ENCODE measurements around the gene LIX1.
"Not testable (repeated sequence)": the region's sequence is repeated elsewhere in the genome, so short reads cannot be mapped to it uniquely, and the experiment has no call there.

LIX1 gene

GRCh38 chr5:97089149-97089801, 53.1 kb downstream of the LIX1 start:
- in situ Hi-C loops (cut with MboI; ENCODE audit: low sequenced_read_pairs, unreplicated experiment) = no loop called here
- TF ChIP-seq CTCF (IDR thresholded peaks at IDR 0.05; ENCODE audit: borderline replicate concordance, control extremely low read depth, extremely low read depth, insufficient read depth, missing control alignments) = no peak
- DNase-seq (ENCODE audit: low spot score) = no peak

GRCh38 chr5:97088774-97089148, 53.6 kb downstream of the LIX1 start:
- in situ Hi-C loops (cut with MboI; ENCODE audit: low sequenced_read_pairs, unreplicated experiment) = no loop called here
- TF ChIP-seq CTCF (IDR thresholded peaks at IDR 0.05; ENCODE audit: borderline replicate concordance, control extremely low read depth, extremely low read depth, insufficient read depth, missing control alignments) = no peak
- DNase-seq (ENCODE audit: low spot score) = no peak

- in situ Hi-C loops (cut with MboI; ENCODE audit: low sequenced_read_pairs, unreplicated experiment) = no loop called here
- no peak for TF ChIP-seq CTCF (IDR thresholded peaks at IDR 0.05; ENCODE audit: borderline replicate concordance, control extremely low read depth, extremely low read depth, insufficient read depth, missing control alignments)
- DNase-seq (ENCODE audit: low spot score) = no peak
Observed at GRCh38 chr5:97087138-97087537, 55.3 kb downstream of the LIX1 start.

DNA sequence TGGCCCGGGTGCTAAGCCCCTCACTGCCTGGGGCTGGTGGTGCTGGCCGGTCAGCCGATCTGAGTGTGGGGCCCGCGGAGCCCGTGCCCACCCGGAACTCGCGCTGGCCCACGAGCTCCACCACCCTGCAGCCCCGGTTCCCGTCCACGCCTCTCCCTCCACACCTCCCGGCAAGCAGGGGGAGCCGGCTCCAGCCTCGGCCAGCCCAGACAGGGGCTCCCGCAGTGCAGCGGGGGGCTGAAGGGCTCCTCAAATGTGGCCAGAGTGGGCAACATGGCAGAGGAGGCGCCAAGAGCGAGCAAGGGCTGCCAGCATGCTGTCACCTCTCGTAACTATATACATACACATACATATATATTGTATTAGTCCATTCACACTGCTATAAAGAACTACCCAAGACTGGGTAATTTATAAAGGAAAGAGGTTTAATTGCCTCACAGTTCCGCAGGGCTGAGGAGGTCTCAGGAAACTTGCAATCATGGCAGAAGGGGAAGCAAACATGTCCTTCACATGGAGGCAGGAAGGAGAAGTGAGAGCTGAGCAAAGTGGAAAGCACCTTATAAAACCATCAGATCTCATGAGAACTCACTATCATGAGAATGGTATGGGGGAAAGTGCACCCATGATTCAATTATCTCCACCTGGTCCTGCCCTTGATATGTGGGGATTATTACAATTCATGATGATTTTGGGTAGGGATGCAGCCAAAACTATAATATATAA, 56.8 kb downstream of the LIX1 start:
- in situ Hi-C loops (cut with MboI; ENCODE audit: low sequenced_read_pairs, unreplicated experiment) = no loop called here
- no peak for DNase-seq (ENCODE audit: low spot score)
- no peak for TF ChIP-seq CTCF (IDR thresholded peaks at IDR 0.05; ENCODE audit: borderline replicate concordance, control extremely low read depth, extremely low read depth, insufficient read depth, missing control alignments)

DNA sequence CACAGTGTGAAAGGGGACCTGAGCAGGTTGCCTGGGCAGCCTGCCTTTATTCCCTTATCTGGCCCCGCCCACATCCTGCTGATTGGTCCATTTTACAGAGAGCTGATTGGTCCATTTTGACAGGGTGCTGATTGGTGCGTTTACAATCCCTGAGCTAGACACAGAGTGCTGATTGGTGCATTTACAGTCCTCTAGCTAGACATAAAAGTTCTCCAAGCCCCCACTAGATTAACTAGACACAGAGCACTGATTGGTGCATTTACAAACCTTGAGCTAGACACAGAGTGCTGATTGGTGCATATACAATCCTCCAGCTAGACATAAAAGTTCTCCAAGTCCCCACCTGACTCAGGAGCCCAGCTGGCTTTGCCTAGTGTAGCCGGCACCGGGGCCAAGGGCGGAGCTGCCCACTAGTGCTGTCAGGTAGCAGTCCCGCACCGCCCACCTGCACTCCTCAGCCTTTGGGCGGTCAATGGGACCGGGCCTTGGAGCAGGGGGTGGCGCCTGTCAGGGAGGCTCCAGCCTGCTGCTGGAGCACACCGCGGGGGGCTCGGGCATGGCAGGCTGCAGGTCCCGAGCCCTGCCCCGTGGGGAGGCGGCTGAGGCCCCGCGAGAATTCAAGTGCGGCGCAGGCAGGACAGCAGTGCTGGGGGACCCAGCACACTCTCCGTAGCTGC, 57.5 kb downstream of the LIX1 start:
- in situ Hi-C loops (cut with MboI; ENCODE audit: low sequenced_read_pairs, unreplicated experiment); DNase-seq (ENCODE audit: low spot score): not testable (repeated sequence)

GRCh38 chr5:97078958-97079743, 63.3 kb downstream of the LIX1 start:
- DNase-seq (ENCODE audit: low spot score) = no peak

More at GRCh38 chr5:97078958-97079743, 63.3 kb downstream of the LIX1 start:
- in situ Hi-C loops (cut with MboI; ENCODE audit: low sequenced_read_pairs, unreplicated experiment) = no loop called here
- no peak for TF ChIP-seq CTCF (IDR thresholded peaks at IDR 0.05; ENCODE audit: borderline replicate concordance, control extremely low read depth, extremely low read depth, insufficient read depth, missing control alignments)
